ENCODE results near the gene PCNA. TPM values are rescaled to one million over a fixed set of nuclear protein-coding genes. Genes with fewer than 3 reads are reported as not detected.
A peak's percentile ranks its signal among the peaks of the same experiment; 100 is the strongest.
"Not testable (repeated sequence)": the region's sequence is repeated elsewhere in the genome, so short reads cannot be mapped to it uniquely, and the experiment has no call there.

The PCNA gene
- total RNA-seq, 2 donors from 2014 or later: 25.3 to 25.4 TPM

DNA sequence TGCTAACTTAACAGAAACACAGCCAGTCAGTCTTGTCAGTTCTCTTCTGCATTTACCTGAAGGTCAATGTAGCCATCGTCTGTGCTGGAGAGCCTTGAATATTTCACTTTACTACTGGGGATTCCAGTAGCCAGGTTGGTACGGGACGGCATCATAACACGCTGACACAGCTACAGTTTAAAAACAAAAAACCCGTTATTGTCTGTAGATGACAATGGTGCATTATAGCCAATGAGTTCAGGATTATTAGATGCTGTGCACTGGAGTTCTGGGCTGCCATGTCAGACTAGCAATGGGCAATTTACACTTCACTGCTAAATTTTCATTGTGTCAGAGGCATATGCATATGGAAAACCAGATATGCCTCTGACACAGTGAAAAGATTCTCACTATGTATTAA lies 10.5 kb downstream of the PCNA start:
- H3K9me3 ChIP-seq: no peaks in the 10 kb centered on the region
- H3K27ac ChIP-seq: no peak overlapping the region
- H3K4me1 ChIP-seq: peaks cover 0 to 14% of the 10 kb centered on the region in 2 donors
- H3K4me3 ChIP-seq: no peak overlapping the region
- DNase-seq (ENCODE audit: low spot score): no peak
- H3K36me3 ChIP-seq: peaks cover 38% of the 10 kb centered on the region
- no peaks in the 10 kb centered on the region for H3K27me3 ChIP-seq
- TF ChIP-seq, protein P1, sequence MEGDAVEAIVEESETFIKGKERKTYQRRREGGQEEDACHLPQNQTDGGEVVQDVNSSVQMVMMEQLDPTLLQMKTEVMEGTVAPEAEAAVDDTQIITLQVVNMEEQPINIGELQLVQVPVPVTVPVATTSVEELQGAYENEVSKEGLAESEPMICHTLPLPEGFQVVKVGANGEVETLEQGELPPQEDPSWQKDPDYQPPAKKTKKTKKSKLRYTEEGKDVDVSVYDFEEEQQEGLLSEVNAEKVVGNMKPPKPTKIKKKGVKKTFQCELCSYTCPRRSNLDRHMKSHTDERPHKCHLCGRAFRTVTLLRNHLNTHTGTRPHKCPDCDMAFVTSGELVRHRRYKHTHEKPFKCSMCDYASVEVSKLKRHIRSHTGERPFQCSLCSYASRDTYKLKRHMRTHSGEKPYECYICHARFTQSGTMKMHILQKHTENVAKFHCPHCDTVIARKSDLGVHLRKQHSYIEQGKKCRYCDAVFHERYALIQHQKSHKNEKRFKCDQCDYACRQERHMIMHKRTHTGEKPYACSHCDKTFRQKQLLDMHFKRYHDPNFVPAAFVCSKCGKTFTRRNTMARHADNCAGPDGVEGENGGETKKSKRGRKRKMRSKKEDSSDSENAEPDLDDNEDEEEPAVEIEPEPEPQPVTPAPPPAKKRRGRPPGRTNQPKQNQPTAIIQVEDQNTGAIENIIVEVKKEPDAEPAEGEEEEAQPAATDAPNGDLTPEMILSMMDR (IDR thresholded peaks at IDR 0.05): no peak

DNA sequence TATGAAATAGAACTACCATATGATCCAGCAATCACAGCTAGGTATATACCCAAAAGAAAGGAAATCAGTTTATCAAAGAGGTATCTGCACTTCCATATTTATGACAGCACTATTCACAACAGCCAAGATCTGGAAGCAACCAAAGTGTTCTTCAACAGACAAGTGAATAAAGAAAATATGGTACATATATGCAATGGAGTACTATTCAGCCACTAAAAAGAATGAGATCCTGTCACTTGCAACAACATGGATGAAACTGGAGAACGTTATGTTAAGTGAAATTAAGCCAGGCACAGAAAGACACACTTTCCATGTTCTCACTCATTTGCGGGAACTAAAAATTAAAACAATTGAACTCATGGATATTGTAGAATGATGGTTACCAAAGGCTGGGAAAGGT lies 15.3 kb downstream of the PCNA start:
- TF ChIP-seq, protein P1 (IDR thresholded peaks at IDR 0.05): no peak
- H3K27ac ChIP-seq: no peak overlapping the region
- no peaks in the 10 kb centered on the region for H3K4me1 ChIP-seq
- DNase-seq (ENCODE audit: low spot score): no peak
- no peak overlapping the region for H3K4me3 ChIP-seq
- H3K36me3 ChIP-seq: peaks cover 50% of the 10 kb centered on the region
- H3K9me3 ChIP-seq: no peaks in the 10 kb centered on the region
- no peaks in the 10 kb centered on the region for H3K27me3 ChIP-seq

DNA sequence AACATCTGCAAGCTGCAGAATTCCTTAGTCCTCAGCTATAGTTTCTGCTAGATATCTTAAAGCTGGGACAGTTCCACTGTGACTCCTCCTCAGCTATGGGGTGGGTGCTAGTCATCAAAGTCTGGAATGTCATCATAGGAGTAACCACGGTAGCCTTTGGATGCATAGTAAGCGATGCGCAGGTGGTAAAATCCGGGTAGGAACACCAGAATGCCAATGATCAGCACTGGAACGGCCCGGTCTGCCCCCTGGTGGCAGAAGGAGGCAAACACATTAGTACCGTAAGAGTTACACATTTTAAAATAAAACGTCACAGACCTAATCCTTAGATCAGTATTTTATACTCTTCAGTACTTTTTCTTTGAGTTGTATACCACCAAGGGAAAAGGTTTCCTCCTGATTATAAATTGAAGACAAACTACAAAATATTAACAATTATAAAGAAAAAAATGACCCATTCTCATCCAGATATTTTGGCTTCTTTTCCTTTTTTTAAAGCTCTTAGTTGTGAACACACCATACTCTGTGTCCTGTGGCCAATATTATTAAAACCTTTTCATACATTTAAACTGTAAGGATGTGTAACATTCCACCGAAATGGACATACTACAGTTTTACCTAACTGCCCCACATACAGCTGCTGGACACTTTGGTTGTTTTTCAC lies 18.9 kb downstream of the PCNA start:
- Histone ChIP-seq H3K4me1 (no peaks in the 10 kb centered on the region), H3K36me3 (peaks cover 67% of the 10 kb centered on the region), H3K27ac (no peak overlapping the region), H3K4me3 (no peak overlapping the region), H3K9me3 (no peaks in the 10 kb centered on the region), H3K27me3 (no peaks in the 10 kb centered on the region)
- TF ChIP-seq, protein P1 (IDR thresholded peaks at IDR 0.05): peak; percentile 86 to 93
- peak; percentile 86 for DNase-seq (ENCODE audit: low spot score)

GRCh38 chr20:5099909-5100308 lies 19.8 kb downstream of the PCNA start:
- not testable (repeated sequence) for H3K9me3 ChIP-seq; DNase-seq (ENCODE audit: low spot score); H3K27ac ChIP-seq; H3K4me3 ChIP-seq; H3K27me3 ChIP-seq; H3K4me1 ChIP-seq
- H3K36me3 ChIP-seq: peaks cover 58% of the 10 kb centered on the region

- H3K27ac ChIP-seq, H3K9me3 ChIP-seq, H3K27me3 ChIP-seq, H3K4me1 ChIP-seq, H3K4me3 ChIP-seq: not testable (repeated sequence)
- peaks cover 49% of the 10 kb centered on the region for H3K36me3 ChIP-seq
- DNase-seq (ENCODE audit: low spot score): peak; percentile 23
Measured at GRCh38 chr20:5099009-5099408, 20.7 kb downstream of the PCNA start.

GRCh38 chr20:5096463-5096862 lies 23.3 kb downstream of the PCNA start:
- H3K36me3 ChIP-seq: peaks cover 47% of the 10 kb centered on the region
- H3K9me3 ChIP-seq: no peaks in the 10 kb centered on the region
- no peaks in the 10 kb centered on the region for H3K4me1 ChIP-seq
- DNase-seq (ENCODE audit: low spot score): peak; percentile 18
- no peak overlapping the region for H3K27ac ChIP-seq
- H3K27me3 ChIP-seq: no peaks in the 10 kb centered on the region
- H3K4me3 ChIP-seq: no peak overlapping the region
- TF ChIP-seq, protein P1 (IDR thresholded peaks at IDR 0.05): no peak

DNA sequence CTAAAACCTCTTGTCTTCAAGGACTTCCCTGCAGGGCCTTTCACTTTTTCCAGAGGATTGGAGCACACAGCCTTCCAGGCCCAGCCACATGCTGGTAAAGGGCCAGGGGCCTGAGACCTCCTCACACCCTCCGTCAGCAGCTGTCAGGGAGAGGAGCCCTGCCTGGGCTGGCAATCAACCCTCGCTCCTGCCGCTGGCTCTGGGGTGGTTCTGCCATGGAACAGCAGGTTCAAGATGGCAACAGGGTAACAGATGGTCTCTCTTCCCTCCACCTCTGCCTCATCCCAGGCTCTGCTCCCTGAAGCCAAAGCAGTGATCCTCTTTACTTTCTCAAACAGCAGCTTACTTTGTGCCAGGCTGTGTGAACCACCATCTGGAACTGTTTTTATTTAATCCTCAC lies 23.8 kb downstream of the PCNA start:
- peaks cover 45% of the 10 kb centered on the region for H3K36me3 ChIP-seq

More for the DNA sequence above, 23.8 kb downstream of the PCNA start:
- Histone ChIP-seq H3K27ac (no peak overlapping the region), H3K9me3 (no peaks in the 10 kb centered on the region), H3K4me1 (no peaks in the 10 kb centered on the region), H3K4me3 (no peak overlapping the region), H3K27me3 (no peaks in the 10 kb centered on the region)
- DNase-seq (ENCODE audit: low spot score): peak; percentile 36
- TF ChIP-seq, protein P1 (IDR thresholded peaks at IDR 0.05): no peak

Measured in right atrium auricular region (tissue), 2 donors.